ENCODE measurements around the gene ADGRV1.
"Not testable (repeated sequence)": the region's sequence is repeated elsewhere in the genome, so short reads cannot be mapped to it uniquely, and the experiment has no call there.

The ADGRV1 gene

DNA sequence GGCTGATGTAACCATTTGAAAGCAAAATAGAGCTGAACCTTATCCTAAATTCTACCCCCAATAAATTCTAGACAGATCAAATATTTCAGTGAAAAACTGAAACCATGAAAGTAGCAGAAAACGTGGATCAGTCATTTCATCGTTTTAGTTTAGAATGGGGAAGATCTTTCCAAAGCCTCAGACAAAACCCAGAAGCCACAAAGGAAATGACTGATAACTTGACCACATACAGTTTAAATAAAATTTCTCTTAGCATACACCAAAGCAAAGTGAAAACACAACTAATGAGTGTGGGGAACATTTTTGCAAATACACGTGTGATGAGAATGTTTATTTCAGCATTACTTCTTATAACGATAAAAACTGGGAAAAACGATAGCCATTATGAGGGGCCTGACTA lies 284.8 kb downstream of the ADGRV1 start:
- peak; percentile 38 for DNase-seq

DNA sequence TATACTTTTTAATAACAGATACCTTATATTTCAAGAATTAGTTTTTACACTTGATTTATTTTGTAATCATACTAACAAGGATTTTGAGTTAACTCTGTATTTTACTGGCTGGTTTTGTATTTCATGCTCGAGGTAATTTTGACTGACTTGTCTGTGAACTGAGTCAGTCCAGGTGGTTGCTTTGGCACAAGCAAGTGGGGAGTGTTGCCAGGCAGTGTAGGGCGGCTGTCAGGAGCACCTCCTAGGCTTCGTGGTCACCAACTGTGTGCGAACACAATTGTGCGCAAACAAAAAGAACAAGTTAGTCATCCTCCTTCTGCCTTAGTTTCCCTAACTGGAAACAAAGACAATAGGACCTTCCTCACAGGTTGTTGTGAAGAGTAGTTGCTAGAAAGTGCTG lies 286.3 kb downstream of the ADGRV1 start:
- DNase-seq = no peak

DNA sequence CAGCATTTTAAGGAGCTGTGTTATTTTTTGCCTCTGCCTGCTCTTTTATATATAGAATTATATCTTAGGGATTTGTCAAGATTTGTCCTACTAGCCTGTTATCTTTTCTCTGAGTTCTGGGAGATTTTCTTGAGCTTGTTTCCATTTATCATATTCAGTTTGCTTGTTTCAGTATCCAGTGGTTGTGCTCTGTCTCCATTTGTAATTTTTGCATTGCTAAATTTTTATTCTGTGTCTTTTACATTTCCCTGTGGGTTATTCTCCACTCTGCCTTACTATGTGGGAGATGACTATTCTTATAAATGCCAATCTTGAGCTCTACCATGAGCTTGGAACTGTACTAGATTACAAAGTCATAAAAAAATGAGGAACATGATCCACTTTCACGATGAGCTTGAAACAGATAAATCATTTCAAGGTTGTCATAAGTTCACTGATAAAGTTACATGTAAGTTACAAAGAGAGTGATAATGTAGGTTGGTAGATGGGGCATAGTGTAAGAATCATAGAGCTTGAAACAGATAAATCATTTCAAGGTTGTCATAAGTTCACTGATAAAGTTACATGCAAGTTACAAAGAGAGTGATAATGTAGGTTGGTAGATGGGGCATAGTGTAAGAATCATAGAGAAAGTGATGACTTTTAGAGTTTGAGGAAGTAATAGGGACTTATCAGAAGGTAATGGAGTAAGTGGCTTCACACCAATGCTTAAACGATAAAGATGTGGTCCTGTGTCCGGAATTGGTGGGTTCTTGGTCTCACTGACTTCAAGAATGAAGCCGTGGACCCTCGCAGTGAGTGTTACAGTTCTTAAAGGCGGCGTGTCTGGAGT lies 287.3 kb downstream of the ADGRV1 start:
- DNase-seq = no peak

DNA sequence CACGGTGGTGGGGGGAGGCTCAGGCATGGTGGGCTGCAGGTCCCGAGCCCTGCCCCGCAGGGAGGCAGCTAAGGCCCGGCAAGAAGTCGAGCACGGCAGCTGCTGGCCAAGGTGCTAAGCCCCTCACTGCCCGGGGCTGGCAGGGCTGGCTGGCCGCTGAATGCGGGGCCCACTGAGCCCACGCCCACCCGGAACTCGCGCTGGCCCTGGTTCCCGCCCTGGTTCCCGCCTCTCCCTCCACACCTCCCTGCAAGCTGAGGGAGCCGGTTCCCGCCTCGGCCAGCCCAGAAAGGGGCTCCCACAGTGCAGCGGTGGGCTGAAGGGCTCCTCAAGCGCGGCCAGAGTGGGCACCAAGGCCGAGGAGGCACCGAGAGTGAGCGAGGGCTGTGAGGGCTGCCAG lies 289.0 kb downstream of the ADGRV1 start:
- not testable (repeated sequence) for DNase-seq

DNA sequence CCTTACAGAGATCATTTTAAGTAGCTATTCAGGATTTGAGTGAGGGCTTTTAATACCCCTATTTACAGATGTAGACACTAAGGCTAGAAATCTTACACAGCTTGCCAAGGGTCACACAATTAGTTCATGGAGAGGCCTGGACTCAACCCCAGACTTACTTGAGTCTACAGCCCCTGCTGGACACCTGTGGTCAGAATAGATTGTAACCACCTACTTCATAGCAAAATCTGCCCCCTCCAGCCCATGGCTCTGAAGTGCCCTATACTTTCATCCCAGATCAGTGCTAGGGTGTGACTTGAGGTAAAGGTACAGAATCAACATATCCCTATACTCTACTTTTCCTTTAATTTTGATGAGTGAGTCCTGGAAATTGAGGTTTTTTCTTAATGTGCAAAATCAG lies 291.3 kb downstream of the ADGRV1 start:
- DNase-seq = no peak

DNA sequence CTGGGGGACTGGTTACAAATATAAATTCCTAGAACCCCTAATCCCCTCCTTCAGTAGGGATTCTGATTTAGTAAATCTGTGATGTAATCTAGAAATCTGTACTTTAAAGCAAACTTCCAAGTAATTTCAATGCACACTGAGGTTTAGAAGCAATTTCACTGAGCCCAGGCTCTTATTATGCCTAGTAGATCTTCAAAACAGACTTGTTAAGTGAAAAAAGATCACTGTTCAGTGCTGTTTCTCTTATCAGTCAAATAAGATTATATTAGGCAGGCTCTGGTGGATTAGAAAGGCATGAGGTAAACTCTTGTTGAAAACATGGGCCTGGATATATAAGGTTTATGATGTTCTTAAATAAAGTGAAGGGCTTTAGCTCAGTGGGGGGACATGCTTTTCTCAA lies 293.9 kb downstream of the ADGRV1 start:
- DNase-seq = no peak

DNA sequence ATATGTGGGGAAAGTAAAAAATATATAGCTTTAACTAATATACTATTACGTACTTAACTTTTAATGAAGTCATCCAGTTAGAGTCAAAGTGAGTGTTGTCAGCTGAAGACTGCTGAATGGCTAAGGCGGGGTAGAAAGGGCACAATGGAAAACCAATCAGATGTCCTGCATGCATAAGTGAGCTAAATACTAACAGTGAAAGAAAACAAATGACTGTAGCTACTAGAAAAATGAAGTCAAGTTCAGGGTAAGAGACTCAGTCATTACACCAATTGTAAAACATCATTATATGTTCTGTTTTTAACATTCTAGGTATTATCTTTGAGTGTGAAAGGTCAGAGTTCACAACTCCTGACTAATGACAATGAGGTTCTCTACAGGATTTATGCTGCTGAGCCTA lies 295.2 kb downstream of the ADGRV1 start:
- DNase-seq = no peak

DNA sequence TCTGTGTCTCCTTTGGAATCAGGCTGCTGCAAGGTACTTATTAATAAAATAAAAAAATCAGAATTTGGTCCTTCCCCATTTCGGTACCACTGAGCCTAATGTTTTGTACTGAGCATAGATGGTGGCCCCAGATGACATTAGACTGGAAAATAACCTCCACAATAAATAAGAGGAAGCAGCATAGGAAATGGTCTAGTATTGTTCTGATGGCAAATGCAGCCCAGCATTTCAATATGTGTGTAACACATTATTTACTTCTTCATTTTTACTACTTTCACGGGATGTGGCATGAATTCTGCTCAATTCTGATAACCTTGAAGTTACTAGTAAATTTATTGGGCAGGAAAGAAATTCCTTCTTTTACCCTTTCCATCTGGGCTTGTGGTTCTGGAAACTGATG lies 295.6 kb downstream of the ADGRV1 start:
- DNase-seq = no peak

DNA sequence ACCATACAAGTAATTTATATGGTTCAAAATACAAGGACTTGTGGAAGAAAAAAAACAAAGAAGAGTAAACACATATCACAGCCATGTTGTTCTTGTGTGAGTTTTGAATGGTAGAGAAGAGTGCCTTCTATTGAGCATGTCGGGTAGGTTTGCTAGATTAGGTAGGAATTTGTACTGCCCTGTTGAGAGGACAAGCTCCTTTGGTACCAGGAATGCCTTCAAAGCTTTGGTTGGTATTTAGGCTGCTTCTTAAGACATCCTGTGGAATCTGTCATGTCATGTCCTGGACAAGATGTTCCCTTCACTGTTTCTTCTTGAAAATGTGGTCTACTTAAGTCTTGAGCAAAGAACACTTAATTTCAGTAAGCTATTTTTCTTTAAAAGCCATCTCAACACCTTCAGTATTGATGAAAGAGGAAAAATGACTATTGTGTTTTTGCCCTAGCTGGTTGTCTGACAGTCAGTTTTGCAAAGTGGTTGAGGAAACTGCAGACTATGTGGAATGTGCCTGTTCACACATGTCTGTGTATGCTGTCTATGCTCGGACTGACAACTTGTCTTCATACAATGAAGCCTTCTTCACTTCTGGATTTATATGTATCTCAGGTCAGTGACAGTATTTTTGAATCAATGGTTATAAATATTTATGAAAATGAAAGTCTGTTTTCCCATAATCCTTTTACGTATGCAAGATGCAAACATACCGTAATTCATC lies 296.9 kb downstream of the ADGRV1 start:
- DNase-seq = no peak

DNA sequence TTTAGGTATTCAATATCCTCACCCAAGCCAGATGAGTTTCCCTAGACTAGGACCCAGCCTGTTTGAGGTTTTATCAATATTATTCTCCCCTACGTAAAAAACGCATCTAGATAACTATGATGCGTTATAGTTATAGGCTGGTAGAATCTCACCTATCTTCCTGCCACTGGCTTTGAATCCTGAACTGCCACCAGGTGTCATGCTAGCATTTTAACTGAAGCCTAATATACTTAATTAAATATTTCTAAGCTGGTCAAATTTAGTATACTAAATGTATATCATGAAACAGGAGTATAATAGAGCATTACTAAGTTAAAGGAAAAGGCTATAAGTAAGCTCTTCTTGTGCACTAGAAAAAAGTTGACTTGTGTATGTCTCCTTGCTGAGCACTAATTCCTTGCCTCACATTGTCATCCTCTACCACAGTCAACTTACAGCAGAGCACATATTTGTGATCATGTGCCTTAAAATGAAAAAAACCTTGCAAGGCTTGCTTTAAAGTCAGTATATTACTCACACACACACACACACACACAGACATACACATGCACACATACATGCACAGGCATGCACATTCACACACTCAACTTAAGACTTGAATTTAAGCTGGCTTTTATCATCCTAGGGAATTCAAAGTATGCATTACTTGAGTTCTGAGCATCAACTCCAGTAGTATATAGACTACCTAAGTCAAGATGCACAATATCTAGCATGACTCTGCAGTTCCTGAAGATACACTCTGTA lies 303.4 kb downstream of the ADGRV1 start:
- no peak for DNase-seq

DNA sequence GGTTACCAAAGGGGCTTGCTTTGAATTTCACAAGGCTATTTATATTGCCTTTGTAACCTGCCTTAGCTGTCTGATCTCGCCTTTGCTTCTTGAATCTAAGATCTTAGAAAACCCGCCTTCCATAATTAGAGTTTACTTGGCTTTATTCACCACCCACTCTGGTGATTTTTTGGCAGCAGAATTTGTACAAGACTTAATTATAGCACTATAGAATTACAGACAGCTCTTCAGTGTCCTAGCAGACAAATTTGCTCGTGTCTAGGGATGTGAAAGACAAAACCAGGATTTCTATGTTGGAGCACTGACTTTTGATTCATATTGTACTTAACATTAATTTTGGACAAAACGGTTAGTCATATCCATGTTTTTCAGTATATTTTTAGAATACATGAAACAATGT lies 306.6 kb downstream of the ADGRV1 start:
- DNase-seq = no peak

DNA sequence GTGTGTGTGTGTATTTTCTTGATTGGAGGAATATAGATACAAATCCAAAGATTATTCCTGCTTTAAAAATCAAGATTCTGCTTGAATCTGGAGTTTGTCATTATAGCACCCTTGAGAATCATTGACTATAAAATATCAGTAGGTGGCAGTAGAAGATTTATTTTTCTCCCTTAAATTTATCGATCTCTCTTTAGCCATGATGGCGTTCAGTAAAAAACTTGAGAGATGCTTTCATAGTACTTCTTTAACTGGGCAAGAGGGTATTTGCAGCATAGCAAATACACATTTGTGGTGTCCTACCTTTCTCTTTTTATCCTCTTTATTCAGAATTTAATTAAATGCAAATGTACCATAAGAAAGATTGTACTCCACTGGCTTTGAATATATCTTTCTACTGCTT lies 307.7 kb downstream of the ADGRV1 start:
- DNase-seq = peak; percentile 10

DNA sequence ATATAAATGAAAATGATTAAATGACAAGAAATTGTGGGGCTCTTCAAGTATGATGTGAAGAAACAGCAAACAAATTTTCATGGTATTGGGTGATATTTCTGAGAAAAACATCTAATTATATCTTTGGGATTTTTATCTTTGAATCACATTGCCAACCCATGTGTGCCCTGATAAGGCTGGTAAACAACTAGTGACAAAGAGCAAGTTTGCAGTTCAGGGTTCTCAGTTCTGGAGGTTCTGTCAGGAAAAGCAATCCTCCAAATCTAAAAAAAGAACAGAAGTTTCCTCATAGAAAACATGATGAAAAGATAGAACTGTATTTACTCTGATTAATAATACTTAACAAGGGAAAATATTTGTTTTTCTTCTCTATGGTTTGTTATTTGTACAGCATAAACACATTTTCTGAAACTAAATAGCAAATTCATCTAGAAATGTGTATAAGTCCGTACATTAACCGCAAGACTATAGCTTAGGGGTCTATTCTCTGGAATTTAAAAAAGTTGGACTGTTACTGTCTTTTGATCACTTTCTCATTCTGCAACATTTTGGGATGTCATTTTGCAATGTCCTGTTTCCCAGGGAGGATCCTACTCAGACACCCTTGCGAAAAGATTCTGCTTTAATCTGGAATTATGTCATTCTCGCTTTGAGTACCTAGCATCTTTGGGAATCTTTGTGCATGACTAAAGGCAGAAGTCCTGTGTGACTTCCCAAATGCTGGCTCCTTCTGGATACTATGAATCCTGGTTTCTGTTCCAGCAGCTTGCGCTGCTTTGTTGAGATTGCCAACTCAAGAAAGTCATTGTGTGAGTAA lies 308.5 kb downstream of the ADGRV1 start:
- no peak for DNase-seq

DNA sequence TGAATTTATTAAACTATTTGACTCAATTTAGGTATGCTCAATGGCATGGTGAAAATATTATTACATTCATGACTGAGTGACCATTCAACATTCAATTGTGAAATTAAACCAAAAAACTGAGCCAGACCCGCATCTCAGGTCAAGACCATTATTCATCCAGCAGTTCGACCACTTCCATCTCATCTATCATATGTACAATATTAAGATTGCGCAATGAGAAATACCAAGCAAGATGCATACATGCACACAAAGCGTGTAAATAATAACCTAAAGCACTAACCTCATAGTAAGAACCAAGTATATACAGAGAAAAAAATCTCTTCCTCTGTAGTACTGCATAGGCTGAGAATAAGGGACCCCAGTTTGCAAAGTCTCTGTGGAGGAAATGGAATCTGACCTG lies 310.2 kb downstream of the ADGRV1 start:
- no peak for DNase-seq

DNA sequence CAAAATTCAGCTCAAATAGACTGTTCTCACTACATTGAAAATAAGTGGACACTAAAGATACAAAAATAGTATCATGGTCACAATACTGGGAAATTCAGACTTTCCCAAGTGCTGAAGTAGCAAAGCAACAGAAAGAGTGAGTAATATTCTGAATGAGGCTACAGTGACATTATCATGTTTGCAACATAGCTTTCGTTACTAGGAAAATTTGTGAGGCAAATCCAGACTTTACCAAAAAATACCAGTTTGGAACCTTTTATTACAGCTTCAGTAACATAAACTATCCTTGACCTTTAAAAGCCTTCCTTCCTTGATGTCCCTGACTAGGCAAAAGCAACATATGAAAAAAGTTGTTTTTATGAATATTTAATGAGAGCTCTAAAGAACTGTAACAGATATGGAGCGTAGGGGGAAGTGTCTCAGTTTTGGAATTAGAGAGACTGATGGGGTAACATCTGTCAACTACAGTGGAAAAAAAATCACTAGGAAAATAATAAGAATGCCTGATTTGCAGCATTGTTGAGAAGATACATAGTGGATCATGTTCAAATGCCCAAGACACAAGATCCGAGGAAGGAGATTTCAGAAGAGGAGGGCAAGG lies 312.9 kb downstream of the ADGRV1 start:
- DNase-seq = no peak

DNA sequence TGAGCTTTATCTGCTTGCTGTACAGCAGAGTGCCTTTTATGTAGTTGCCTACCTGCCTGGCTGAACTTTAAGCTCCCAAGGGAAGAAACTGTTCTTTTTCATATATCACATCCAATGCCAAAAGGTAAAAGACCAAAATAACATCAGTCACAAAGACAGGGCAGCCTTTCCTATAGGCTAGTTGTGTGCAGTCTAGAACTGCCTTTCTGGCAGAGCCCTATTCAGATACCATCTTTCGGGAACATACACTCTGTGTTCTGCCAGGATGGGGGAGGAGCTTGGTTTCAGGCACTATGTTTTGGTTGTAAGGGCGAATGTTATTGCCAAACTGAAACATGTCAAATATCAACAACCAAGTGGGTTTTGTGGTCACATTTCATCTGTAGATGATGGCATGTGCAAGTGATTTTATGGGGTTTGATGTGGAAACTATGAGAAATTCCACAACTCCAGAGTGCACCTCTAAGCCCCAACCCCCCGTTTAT lies 314.5 kb downstream of the ADGRV1 start:
- peak; percentile 43 for DNase-seq

DNA sequence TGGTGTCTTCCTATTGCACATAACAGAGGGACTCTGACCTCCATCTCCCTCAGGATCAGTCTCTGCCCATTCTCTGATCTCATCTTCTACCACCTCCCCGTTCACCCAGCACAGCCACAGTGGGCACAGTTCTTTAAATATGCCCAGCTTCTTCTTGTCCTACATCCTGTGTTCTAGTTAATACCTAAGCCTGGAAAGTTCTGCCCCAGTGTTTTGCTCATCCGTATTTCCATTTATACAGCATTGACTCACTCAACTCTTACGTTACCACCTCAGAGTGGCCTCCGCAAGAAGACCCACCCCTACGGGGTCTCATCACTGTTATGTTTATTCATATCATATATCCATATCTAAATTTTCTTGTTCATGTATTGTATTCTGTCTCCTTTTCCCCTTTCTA lies 315.5 kb downstream of the ADGRV1 start:
- no peak for DNase-seq

DNA sequence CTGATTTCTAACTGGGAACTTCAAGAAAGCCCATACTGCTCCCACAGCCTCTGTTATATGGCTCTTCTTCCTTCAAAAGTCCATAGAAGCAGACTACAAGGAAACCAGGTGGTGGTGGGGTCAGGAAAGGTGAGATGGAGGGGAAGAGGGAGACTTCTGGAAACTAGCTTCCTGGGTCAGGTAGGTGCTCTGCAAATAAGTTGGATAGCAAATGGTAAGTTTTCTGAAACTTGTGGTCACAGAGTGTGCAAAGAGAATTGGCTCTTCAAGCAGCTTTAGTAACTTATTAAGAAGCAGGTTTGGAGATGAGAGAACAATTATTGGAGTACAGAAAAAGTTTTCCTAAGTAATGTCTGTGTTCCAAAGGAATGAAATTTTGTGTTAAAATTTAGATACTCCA lies 316.9 kb downstream of the ADGRV1 start:
- no peak for DNase-seq

DNA sequence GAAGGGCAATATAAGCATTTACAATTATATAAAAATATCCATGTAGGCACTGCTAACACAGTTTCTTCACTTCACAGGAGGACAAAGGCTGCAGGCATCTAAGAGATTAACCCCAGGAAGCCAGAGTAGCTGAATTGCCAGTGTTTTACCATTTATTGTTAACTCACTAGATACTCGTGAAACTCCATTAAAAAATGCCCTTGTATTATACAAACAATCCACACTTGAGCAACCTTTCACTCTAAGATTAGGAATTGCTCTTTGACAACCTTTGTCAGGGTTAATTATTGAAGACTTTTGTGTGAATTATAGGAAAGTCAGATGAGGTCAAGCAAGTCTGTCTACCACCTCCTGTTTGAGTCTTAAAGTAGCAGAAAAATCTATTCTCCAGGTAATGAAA lies 317.8 kb downstream of the ADGRV1 start:
- DNase-seq = no peak

DNA sequence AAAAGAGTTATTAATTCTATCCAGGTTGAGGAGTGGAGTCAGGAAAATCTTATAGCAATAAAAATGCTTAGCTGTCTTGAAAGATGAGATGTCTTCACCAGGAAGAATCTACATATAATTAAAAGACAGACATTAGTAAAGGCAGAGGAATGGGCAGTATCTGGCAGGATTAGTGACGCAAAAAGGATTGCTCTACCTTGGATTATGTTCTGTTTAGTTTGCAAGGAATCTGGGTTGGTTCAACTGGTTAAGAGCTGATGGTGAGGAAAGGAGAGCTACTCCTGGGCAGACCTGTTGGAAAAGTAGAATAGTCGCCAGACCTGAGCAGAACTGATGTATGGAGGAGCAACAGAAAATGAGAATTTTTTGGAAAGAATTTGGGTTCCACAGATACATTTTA lies 318.5 kb downstream of the ADGRV1 start:
- DNase-seq = no peak

DNA sequence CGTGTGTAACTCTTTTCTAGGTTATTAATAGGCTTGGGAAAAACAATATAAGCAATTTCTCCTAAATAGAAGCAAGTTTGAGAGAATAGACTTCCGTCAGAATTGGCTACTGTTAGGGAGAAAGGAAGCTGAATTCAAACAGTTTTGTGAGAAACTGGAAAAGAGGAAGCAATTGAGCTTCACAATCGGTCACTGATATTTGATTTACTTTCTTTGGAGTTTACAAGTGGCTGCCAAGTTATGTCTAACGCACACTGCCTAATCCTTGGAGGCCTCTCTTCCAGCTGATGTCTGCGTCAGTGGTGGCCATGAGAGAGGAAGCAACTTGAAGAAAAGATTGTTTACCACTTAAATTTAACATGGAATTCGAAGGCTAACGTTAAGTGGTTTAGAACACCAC lies 319.5 kb downstream of the ADGRV1 start:
- no peak for DNase-seq

DNA sequence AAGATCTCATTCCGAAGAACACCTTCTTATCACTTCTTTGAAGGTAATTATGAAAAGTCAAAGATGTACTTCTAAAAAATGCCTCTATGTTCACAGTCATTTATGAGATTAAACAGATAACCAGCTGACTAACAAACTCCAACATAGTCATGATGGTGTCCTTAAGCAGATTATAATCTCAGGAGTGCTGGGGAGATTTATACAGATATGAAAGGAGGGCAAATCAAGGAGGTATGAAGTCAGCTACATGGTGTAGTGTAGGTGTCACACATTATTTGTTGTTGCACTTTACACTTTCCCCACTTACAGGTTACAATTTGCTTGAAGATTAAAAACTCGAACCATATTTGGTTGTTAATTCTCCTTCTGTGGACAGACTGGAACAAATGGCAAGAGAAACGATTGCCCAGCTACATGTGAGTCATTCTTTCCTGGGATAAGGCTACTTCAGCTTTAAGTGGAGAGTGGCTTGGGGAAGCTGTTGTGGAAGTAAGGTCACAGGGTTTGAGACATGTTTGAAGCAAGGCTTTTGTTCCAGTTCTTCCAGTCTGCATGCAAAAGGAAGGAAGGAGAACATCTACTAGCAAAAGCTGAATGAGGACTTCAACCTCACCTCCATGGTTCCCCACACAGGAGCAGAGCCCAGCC lies 320.1 kb downstream of the ADGRV1 start:
- DNase-seq = no peak
